HEK293T (cell line): Measurements from ENCODE around the gene ACSF2.

Experiments
- CTCF ChIA-PET: fragments of 350-600 bp; formaldehyde crosslinking; extraction: SDS; loops from one replicate; lab custom pipeline; 2021; ENCODE audit warnings: antibody characterized with exemption, inconsistent platforms; lab: Yijun Ruan, JAX
- POLR2A ChIA-PET: fragments of 350-600 bp; formaldehyde crosslinking; extraction: SDS; loops from one replicate; lab custom pipeline; 2020; ENCODE audit warnings: antibody characterized with exemption, inconsistent platforms; lab: Yijun Ruan, JAX
- DNase-seq: peaks from one replicate; pipeline ENCODE4 v3.0.0; 2012; ENCODE audit warnings: mixed read lengths; ENCODE audit errors: extremely low spot score
- ARNT ChIP-seq: fragments of 450-650 bp; IDR thresholded peaks from 2 replicates; pipeline ENCODE4 v1.6.1; 2017; ENCODE audit warnings: mild to moderate bottlenecking
- BHLHE40 ChIP-seq: fragments of 450-650 bp; IDR thresholded peaks from 2 replicates; pipeline ENCODE4 v1.6.1; 2016; ENCODE audit warnings: mild to moderate bottlenecking, moderate library complexity, borderline replicate concordance
- CTBP1 ChIP-seq: fragments of 450-650 bp; IDR thresholded peaks from 2 replicates; pipeline ENCODE4 v1.6.1; 2016; ENCODE audit warnings: borderline replicate concordance
- ELF4 ChIP-seq: fragments of 450-650 bp; IDR thresholded peaks from 2 replicates; pipeline ENCODE4 v1.6.1; 2017; ENCODE audit warnings: antibody characterized with exemption
- FOXA1 ChIP-seq: fragments of 450-650 bp; IDR thresholded peaks from 2 replicates; pipeline ENCODE4 v1.6.1; 2016; ENCODE audit warnings: mild to moderate bottlenecking
- FOXK2 ChIP-seq: fragments of 450-650 bp; IDR thresholded peaks from 2 replicates; pipeline ENCODE4 v1.6.1; 2016; ENCODE audit warnings: mild to moderate bottlenecking
- FOXM1 ChIP-seq: fragments of 450-650 bp; IDR thresholded peaks from 2 replicates; pipeline ENCODE4 v1.6.1; 2017; ENCODE audit warnings: mild to moderate bottlenecking, borderline replicate concordance
- HDGF ChIP-seq: fragments of 450-650 bp; IDR thresholded peaks from 2 replicates; pipeline ENCODE4 v1.6.1; 2017; ENCODE audit warnings: antibody characterized with exemption, borderline replicate concordance
- L3MBTL2 ChIP-seq: fragments of 450-650 bp; conservative IDR thresholded peaks from 2 replicates; pipeline ENCODE4 v1.6.1; 2016; ENCODE audit warnings: mild to moderate bottlenecking
- LEF1 ChIP-seq: fragments of 450-650 bp; IDR thresholded peaks from 2 replicates; pipeline ENCODE4 v1.6.1; 2017; ENCODE audit warnings: mild to moderate bottlenecking, borderline replicate concordance
- NFRKB ChIP-seq: fragments of 450-650 bp; IDR thresholded peaks from 2 replicates; pipeline ENCODE4 v1.6.1; 2016; ENCODE audit warnings: mild to moderate bottlenecking, moderate library complexity
- PKNOX1 ChIP-seq: fragments of 450-650 bp; IDR thresholded peaks from 2 replicates; pipeline ENCODE4 v1.6.1; 2016
- SP1 ChIP-seq: fragments of 450-650 bp; IDR thresholded peaks from 2 replicates; pipeline ENCODE4 v1.6.1; 2017
- SUZ12 ChIP-seq: fragments of 450-650 bp; IDR thresholded peaks from 2 replicates; pipeline ENCODE4 v1.6.1; 2016; ENCODE audit warnings: mild to moderate bottlenecking
- TARDBP ChIP-seq: fragments of 450-650 bp; IDR thresholded peaks from 2 replicates; pipeline ENCODE4 v1.6.1; 2016
- ZNF384 ChIP-seq: fragments of 450-650 bp; IDR thresholded peaks from 2 replicates; pipeline ENCODE4 v1.6.1; 2016

The ACSF2 gene

DNA sequence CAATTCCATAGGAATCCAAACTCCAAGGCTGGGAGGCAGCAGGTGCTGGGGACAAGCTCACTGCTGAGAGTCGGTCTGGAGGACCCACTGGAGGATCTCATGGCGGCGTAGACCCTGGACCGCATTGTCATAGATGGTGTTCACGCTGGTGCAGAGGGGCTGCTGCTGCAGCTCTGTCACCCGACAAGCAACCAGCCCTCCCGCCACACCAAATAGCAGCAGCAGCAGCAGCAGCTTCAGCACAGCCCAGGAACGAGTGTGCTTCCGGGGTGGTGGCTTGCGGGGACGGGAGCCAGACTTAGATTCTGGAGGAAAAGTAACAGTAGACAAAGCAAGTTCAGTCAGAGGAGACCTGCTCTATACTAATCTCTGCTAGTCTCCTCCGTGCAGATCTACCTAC is 43.1 kb upstream of the ACSF2 start:
- POLR2A ChIA-PET: interaction anchor here (2.5 to 2.7 kb wide), 2 partner anchors 8 to 14 kb away, joined by 9 to 22 read pairs; partner anchors contain the start of gene LRRC59
- CTCF ChIA-PET: no interaction called here
- DNase-seq: no peak
- TF ChIP-seq FOXM1: no peak
- TF ChIP-seq CTBP1: no peak
- TF ChIP-seq TARDBP: no peak
- TF ChIP-seq L3MBTL2: no peak
- TF ChIP-seq HDGF: no peak
- no peak for TF ChIP-seq PKNOX1
- TF ChIP-seq ZNF384: no peak
- TF ChIP-seq SP1: no peak
- TF ChIP-seq NFRKB: no peak
- TF ChIP-seq ARNT: no peak

DNA sequence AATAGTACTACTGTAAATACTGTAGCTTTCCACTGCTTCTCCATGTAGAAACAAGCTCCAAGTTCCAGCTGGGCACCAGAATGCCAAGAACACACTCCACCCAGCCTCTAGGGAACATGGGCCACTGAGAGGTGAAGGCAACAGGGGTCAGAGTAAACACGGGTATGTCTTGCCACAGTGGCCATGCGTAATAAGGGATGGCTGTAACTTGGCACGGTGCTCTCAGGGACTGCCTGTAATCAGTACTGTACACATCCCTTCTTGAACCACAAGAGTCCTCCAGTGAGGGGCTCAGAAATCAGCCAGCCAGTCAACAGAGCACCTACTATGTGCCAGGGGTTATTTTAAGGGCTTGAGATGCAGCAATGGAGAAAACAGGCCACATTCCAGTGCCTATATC is 39.5 kb upstream of the ACSF2 start:
- ChIA-PET POLR2A (interaction anchor here (4.3 kb wide), 1 partner anchor 11 kb away, joined by 24 read pairs; the partner anchor contains the start of gene LRRC59), CTCF (no interaction called here)

GRCh38 chr17:50388728-50389127 is 37.3 kb upstream of the ACSF2 start:
- CTCF ChIA-PET: interaction anchor here (1.1 kb wide), 1 partner anchor 9 kb away, joined by 9 read pairs; the partner anchor contains the start of gene LRRC59
- POLR2A ChIA-PET: interaction anchor here (1.0 to 1.3 kb wide), 2 partner anchors 8 to 15 kb away, joined by 3 to 5 read pairs; partner anchors contain the start of gene LRRC59

More for the DNA sequence above, 39.5 kb upstream of the ACSF2 start:
- DNase-seq: no peak
- no peak for TF ChIP-seq FOXM1
- TF ChIP-seq FOXA1: no peak
- TF ChIP-seq L3MBTL2: no peak

DNA sequence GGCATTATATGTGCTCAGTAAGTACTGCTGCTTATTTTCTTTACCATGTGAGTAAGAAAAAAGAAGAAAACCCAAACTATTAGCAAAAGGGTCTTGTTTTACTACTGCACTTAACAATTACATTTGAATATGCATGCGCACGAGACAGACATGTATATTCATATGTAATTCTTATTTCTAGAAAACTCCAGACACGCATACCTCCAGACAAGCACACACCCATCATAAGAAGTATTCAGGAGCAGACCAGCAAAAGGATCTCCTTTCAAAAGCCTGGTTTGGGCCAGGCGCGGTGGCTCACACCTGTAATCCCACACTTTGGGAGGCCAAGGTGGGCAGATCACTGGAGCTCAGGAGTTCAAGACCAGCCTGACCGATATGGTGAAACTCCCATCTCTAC is 36.5 kb upstream of the ACSF2 start:
- no peak for DNase-seq
- ChIA-PET POLR2A (interaction anchor here (1.0 to 1.3 kb wide), 2 partner anchors 8 to 16 kb away, joined by 3 to 5 read pairs; partner anchors contain the start of gene LRRC59), CTCF (interaction anchor here (1.1 kb wide), 1 partner anchor 8 kb away, joined by 9 read pairs; the partner anchor contains the start of gene LRRC59)
- TF ChIP-seq BHLHE40 (no peak), TARDBP (no peak), L3MBTL2 (no peak), PKNOX1 (no peak), FOXK2 (no peak), SUZ12 (no peak), ARNT (no peak), LEF1 (no peak), NFRKB (no peak), ZNF384 (no peak), SP1 (no peak), ELF4 (no peak), FOXM1 (no peak), HDGF (no peak), CTBP1 (no peak), FOXA1 (no peak)

More at GRCh38 chr17:50388728-50389127, 37.3 kb upstream of the ACSF2 start:
- DNase-seq: no peak
- no peak for TF ChIP-seq SUZ12
- TF ChIP-seq SP1: no peak
- no peak for TF ChIP-seq HDGF
- TF ChIP-seq ARNT: no peak
- TF ChIP-seq TARDBP: no peak
- TF ChIP-seq FOXM1: no peak
- no peak for TF ChIP-seq PKNOX1
- TF ChIP-seq BHLHE40: no peak
- TF ChIP-seq ELF4: no peak
- TF ChIP-seq NFRKB: no peak
- TF ChIP-seq L3MBTL2: no peak
- TF ChIP-seq ZNF384: no peak
- no peak for TF ChIP-seq FOXK2
- TF ChIP-seq LEF1: no peak

- no peak for TF ChIP-seq L3MBTL2
- no peak for TF ChIP-seq TARDBP
- no peak for TF ChIP-seq FOXA1
- TF ChIP-seq ELF4: no peak
- TF ChIP-seq FOXM1: no peak
- TF ChIP-seq NFRKB: no peak
- no peak for TF ChIP-seq LEF1
- CTCF ChIA-PET: no interaction called here
- POLR2A ChIA-PET: no interaction called here
- no peak for DNase-seq
These were observed 33.4 kb upstream of the ACSF2 start for GRCh38 chr17:50392621-50393020.

DNA sequence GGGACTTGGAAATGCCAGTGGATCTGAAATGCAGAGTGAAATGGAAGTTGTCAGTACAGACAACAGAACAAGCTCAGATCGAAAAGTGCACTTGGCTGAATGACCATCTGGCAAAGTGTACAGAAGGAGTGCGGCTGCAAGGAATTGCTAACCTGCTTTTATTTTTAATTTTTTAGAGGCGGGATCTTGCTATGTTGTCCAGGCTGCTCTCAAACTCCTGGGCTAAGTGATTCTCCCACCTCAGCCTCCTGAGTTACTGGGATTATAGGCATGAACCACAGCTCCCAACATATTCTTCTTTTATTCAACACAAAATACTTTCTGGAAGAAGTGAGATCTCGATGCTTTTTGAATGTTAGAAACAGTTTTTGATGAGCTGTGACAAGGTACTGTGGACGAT is 32.3 kb upstream of the ACSF2 start:
- ChIA-PET POLR2A (no interaction called here), CTCF (no interaction called here)
- no peak for TF ChIP-seq NFRKB
- TF ChIP-seq FOXM1: no peak
- TF ChIP-seq SP1: no peak
- TF ChIP-seq TARDBP: no peak
- TF ChIP-seq FOXA1: no peak
- no peak for TF ChIP-seq ZNF384
- TF ChIP-seq HDGF: no peak
- no peak for TF ChIP-seq CTBP1
- no peak for TF ChIP-seq BHLHE40
- no peak for TF ChIP-seq PKNOX1
- no peak for TF ChIP-seq SUZ12
- no peak for TF ChIP-seq L3MBTL2
- TF ChIP-seq ARNT: no peak
- TF ChIP-seq ELF4: no peak
- no peak for TF ChIP-seq FOXK2
- no peak for TF ChIP-seq LEF1
- DNase-seq: no peak
